ENCODE results near the gene KBTBD13.
A peak's percentile ranks its signal among the peaks of the same experiment; 100 is the strongest.
"Not testable (repeated sequence)": the region's sequence is repeated elsewhere in the genome, so short reads cannot be mapped to it uniquely, and the experiment has no call there.

The KBTBD13 gene

GRCh38 chr15:65071381-65071811 is 5.2 kb upstream of the KBTBD13 start:
- no peak for DNase-seq

GRCh38 chr15:65072027-65072426 is 4.5 kb upstream of the KBTBD13 start:
- DNase-seq: no peak

DNA sequence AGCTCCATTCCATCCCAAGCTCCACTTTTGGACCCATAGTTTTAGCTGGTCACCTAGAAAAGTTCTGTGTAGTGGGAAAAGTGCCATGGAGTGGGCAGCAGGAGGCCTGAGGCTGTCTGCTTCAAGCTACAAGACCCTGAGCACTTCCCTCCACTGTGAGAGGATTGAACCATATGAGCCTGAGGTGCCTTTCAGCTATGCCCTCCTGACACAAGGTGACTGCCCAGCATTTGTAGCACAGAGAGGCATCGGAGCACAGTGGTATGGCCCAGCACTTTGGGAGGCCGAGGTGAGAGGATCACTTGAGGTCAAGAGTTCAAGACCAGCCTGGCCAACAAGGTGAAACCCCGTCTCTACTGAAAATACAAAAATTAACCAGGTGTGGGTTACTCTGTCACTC is 3.9 kb upstream of the KBTBD13 start:
- DNase-seq: no peak

DNA sequence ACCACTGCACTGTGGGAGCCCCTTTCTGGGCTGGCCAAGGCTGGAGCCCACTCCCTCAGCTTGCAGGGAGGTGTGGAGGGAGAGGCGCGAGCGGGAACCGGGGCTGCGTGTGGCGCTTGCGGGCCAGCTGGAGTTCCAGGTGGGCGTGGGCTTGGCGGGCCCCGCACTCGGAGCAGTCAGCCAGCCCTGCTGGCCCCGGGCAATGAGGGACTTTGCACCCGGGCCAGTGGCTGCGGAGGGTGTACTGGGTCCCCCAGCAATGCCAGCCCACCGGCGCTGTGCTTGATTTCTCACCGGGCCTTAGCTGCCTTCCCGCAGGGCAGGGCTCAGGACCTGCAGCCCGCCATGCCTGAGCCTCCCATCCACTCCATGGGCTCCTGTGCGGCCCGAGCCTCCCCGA is 1.6 kb upstream of the KBTBD13 start:
- not testable (repeated sequence) for DNase-seq

GRCh38 chr15:65075607-65076395 is 745 bp upstream of the KBTBD13 start:
- not testable (repeated sequence) for DNase-seq

DNA sequence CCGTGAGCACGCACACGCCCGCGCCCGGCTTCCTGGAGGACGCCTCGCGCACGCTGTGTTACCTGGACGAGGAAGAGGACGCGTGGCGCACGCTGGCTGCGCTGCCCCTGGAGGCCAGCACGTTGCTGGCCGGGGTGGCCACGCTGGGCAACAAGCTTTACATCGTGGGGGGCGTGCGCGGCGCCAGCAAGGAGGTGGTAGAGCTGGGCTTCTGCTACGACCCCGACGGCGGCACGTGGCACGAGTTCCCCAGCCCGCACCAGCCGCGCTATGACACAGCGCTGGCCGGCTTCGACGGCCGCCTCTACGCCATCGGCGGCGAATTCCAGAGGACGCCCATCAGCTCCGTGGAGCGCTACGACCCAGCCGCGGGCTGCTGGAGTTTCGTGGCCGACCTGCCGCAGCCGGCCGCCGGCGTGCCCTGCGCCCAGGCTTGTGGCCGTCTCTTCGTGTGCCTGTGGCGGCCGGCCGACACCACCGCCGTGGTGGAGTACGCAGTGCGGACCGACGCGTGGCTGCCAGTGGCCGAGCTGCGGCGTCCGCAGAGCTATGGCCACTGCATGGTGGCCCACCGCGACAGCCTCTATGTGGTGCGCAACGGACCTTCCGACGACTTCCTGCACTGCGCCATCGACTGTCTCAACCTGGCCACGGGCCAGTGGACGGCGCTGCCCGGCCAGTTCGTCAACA is 890 bp downstream of the KBTBD13 start:
- DNase-seq: no peak

DNA sequence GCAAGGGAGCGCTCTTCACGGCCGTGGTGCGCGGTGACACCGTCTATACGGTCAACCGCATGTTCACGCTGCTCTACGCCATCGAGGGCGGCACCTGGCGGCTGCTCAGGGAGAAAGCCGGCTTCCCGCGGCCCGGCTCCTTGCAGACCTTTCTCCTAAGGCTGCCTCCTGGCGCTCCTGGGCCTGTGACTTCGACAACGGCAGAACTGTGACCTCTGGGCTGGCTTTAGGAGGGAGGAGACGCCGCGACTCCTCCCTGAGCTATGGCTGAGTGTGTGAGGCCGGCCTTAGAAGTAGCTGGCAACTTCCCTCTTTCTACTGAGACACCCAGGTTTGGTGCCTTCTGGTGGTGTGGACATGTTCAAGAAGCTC is 1.4 kb downstream of the KBTBD13 start:
- peak; percentile 13 for DNase-seq

DNA sequence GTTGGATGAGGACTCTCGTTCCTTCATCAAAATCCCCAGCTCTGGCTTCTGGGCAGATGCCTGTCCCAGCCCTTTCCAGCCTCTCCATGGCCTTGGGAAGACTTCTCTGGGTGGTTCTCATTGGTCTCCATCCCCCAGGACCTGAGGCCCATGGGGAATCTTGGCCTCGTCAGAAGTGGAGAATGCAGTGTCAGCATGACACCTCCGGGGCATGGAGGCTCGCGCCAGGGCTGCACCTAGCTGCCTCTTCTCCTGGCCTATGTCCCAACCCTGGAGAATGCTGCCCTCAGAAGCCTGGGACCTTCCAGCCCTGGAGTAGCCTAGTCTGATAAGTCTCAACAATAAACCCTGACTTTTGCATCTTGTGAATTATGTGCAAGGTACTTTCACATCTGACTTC is 3.0 kb downstream of the KBTBD13 start:
- no peak for DNase-seq

DNA sequence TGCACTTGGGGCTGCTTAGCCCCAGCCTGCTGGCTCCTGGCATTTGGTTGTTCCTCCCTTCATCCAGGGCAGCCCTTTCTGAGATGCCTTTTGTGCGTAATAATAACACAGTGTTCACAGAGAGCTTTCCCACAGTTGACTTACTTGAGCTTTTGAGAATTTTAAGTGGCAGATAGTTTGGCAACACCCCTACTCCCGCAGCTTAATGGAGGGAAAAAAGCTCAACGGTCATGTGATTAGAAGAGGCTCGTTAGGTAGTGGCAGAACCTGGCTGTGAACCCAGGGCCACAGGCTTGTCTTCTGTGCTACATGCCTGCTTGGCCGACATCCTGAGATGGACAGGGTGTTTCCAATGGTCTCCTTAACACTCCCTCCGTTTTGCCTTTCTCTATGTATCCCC is 4.7 kb downstream of the KBTBD13 start:
- DNase-seq: no peak

- peak; percentile 3 for DNase-seq
Measured at GRCh38 chr15:65081758-65082157, 5.2 kb downstream of the KBTBD13 start.

DNA sequence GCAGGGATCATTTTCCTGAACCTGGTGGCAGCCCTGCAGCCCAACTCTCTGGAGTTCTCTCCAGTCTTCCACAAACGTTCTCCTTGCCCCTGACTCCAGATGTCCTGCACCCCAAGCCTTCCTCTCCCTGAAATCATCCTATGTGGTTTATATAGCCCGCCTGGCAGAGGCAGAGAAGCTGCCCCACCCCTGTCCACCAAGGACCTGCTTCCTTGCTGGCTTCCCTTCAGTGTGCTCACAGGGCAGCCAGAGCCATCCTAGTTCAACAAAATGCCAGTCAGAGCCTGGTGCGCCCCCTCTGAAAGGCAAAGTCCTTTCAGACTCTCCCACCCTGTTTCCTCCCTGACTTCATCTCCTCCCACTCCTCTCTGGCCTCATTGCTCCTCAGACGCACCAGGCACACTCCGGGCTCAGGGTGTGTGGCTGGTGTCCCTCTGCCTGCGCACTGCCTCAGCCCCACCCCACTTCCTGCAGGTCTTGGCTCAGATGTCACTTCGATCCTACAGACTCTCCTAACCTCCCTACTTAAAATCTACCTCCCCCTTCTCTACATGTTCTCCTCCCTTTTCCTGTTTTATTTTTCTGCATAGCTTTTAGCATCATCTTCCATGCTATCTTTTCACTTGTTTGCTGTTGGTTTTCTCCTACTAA is 5.9 kb downstream of the KBTBD13 start:
- DNase-seq: peak; percentile 4

GRCh38 chr15:65083262-65083701 is 6.7 kb downstream of the KBTBD13 start:
- no peak for DNase-seq

- DNase-seq: no peak
Measured at GRCh38 chr15:65084500-65085206, 8.1 kb downstream of the KBTBD13 start.

DNA sequence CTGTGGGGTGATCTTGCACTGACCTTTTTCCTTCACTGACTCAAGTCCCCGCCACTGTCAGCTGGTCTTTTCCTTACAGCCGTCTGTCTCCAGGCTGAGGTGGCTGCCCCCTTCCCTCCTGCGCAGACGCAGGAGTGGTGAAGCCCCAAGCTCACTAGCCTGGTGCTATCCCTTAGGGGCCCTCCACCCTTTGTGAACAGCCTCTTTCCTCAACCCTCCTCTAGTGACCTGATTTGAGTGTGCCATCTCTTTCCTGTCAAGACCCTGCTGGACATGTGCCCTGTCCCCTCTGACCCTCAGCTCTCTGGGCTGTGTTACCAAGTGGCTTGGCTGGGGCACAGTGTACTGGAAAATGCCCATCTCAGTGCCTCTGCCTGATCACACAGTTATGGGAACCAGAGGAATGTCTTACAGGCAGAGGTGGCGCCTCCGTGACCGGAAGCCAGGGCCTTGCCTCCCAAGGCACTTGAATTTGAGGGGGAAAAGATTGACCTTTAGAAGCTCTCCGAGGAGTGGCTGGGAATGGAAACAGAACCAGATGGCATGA is 8.7 kb downstream of the KBTBD13 start:
- DNase-seq: no peak

GRCh38 chr15:65085990-65086679 is 9.6 kb downstream of the KBTBD13 start:
- DNase-seq: no peak

DNA sequence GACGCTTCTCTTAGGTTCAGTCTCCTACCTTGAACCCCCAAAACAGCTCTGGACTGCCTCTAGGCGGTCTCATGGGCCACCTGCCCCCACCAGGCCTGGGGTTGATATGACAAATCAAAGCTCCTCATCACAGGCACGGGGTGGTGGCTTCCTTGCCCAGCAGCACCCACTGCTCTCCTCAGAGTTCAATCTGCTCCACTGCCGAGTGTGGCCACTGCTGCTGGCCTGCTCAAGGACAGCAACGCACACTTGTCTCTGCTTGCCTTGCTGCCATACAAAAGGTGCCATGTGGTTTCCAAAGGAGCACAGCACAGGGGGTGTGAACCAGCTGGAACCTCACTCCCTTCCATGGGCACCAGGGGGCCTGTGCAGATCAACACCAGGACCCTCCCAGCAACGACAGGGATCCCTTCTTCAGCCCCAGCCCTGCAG is 10.2 kb downstream of the KBTBD13 start:
- no peak for DNase-seq

GRCh38 chr15:65087411-65087810 is 10.9 kb downstream of the KBTBD13 start:
- DNase-seq: no peak

GRCh38 chr15:65087873-65088642 is 11.5 kb downstream of the KBTBD13 start:
- DNase-seq: no peak

- no peak for DNase-seq
Measured at GRCh38 chr15:65088643-65089021, 12.1 kb downstream of the KBTBD13 start.

GRCh38 chr15:65089206-65089824 is 12.8 kb downstream of the KBTBD13 start:
- DNase-seq: no peak

Measured in stimulated activated naive CD4-positive, alpha-beta T cell treated with Interleukin-2 at 50 U/mL for 16 hours (primary cell).